GM18517 (cell line): ENCODE measurements around the gene CLEC9A.
"Not testable (repeated sequence)": the region's sequence is repeated elsewhere in the genome, so short reads cannot be mapped to it uniquely, and the experiment has no call there.

Experiments
- ATAC-seq: cut with Tn5 transposase; IDR thresholded peaks from one replicate; pipeline ENCODE4 v1.9.1; 2021; ENCODE audit warnings: mild to moderate bottlenecking, moderate library complexity; ENCODE audit not compliant: unreplicated experiment

Gene CLEC9A

DNA sequence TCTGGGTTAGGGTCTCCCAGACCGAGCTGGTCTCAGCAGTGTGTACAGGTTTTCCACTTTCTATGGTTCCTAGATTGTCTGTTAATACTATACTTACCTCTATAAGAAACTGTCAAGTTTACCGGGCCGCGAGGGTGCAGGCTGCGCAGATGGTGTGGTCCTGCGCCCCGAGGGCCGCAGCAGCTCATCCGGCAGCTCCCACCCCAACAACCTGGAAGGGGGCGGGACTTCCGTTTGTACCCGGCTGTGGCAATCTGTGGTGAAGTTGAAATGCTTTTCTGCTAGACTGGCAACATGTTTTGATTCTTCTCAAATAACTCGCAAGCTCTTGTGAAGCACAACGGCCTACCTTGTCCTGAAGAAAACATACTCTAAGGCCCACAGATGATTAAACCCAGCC, at the start of gene CLEC9A:
CLEC9A (plus strand) TSS at position 237 of the 400 bp plus-strand sequence. CDS start 22,006 bp downstream, outside the sequence.
- ATAC-seq = no peak

DNA sequence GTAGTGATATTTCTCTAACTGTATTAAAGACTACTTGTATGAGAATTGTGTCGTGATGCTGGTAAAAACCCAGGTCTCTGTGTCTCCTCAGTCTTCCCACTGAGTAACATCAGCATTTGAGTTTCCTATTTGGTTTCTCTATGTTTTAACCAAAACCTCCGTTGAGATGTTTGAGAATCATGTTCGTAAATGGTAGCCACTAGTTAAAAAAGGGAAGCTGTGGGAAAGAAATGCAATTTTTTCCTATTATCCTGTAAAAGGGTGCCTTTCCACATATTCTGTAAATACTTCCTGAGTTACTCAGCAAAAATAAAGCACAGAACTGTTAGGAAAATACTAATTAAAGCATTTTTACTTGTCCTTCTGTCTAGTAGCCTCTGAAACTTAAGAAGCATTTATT, 38.6 kb upstream of the CLEC9A start:
- ATAC-seq = no peak

DNA sequence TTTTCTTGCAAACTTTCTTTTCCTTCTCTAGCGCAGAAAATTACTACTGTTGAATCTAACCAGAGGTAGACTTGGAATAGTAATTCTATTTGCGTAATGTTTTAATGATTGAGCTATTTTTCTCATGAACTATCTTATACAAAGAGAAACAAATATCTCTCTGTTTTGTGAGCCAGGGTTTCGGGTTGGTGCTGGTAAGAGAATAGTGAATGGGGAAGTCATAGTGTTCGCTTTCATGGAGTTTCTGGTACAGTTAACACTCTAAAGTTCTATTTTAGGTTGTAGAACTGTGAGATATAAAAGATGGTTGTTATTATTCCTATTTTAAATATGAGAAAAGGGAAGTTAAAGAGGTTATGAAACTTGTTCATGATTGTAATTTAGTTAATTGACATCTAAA, 38.2 kb upstream of the CLEC9A start:
- no peak for ATAC-seq

DNA sequence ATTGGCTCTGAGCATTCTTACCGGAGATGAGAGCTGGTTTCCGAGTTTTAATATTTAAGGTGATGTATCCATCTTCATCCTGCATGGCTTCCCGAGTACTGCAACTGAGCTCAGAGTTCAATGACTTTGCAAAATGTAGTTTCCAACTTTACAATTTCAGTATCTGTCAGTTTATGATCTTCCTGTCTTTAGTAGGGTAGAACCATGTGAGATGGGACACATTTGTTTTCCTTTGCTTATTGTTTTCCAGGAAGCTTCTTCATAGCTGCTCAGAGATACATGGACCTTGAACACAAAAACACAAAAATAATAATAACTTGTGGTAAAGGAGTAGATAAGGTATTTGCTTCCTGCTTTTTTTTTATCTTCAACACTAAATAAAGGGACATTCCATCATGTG, 31.5 kb upstream of the CLEC9A start, which contains the start of gene CLEC1B:
CLEC1B (minus strand) TSS at position 106 of the 400 bp plus-strand sequence; CDS start at position 85, 21 bp downstream.
- ATAC-seq = no peak

DNA sequence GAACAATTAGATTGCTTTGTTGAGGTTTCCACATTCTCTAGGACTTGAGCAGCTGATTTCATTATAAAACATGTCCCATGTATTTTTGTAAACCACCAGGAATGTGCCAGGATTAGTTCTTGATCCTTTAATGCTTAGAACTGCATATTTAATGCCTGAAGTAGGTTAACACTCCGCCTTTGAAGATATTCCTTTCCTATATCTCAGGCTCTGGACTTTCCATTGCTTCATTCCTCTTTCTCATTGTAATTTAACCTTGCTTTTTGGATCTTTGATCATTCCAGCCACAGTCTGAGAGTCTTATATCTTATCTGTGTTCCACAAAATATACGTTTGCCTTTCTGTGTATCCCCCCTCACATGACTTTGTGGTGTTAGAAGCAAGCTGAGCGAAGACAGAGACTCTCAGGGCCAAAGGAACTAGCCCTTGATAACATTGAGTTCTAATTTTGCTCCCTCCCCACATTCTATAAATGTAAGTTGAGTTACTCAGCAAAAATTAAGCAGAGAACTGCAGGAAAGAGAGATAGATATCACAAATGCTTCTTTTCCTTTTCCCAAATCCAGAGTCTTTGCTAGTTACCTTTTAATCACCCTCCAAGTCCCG, 29.2 kb upstream of the CLEC9A start:
- no peak for ATAC-seq

DNA sequence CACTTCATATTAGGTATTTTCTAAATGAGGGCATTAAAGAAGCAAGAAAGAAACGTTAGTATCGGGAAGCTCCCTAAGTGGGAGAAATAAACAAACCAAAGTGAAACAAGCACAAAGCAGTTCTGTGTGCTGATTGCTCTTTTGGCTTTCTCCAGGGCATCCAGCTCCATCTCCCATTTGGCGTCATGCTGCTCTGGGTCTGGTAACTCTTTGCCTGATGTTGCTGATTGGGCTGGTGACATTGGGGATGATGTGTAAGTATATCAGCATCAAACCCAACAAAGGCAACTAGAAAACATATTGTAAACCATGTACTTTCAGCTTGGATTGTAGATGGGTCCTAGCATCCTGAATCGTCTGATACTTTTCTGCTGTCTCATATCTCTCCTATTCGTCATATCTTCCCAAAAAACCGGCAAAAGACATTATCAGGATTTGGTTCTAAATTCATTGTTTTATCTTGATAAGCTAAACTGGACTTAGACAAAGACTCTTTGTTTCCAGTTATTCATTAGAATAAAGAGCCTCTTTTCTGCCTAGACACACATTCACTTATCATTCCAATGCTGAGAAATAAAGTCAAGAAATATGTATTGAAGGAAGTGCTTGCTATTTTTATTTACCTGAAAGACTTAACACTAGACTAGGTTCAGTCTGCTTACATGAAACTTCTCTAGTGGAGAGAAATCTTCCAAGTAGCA, 17.7 kb upstream of the CLEC9A start:
- no peak for ATAC-seq

DNA sequence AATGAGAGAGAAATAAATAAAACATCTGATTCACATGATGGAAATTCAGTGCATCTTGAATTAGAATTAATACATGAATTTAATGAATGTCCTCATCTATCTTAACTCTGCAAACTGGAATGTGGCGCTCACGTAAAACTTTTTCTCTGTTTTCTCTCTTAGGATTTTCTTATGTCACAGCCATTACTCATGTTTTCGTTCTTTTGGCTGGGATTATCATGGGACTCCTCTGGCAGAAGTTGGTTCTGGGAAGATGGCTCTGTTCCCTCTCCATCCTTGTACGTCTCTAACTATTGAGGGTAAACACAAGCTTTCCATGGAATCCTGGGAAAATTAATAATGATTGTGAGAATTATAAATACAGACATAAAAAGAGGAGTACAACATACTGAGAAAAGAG, 15.0 kb upstream of the CLEC9A start:
- no peak for ATAC-seq

DNA sequence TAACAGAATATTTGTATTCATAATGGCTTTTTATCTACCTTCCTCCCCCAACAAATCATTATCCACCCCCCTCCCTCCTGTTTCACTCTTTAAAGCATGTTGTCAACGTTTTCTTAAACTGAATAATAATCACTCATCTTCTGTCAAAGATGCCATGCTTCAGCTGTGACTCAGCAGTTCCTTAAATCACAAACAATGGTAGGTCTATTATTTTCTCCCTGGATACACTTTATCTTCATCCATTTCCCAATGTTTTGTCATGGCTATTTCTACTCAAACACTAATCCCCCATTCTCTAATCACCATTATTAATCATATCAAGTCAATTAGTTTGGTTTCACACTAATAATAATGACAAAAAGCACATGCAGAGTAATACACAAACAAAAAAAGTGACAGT, 13.6 kb upstream of the CLEC9A start:
- no peak for ATAC-seq

DNA sequence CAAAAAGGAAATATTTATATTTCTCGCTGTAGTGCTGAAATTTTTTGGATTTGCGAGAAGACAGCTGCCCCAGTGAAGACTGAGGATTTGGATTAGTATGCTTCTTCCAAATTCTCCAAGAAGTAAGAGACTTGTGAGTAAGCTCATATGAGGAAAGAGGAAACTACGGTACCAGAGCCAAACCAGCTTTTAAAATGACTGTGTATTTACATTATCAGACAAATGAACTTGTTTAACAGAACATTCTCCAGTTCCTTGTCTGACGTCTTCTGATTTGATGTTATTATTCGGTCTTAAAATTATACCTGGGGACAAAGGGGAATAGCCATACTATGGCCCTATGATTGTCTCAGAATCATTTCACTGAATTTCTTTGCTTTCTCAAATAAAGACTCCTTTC, 12.1 kb upstream of the CLEC9A start:
- no peak for ATAC-seq

DNA sequence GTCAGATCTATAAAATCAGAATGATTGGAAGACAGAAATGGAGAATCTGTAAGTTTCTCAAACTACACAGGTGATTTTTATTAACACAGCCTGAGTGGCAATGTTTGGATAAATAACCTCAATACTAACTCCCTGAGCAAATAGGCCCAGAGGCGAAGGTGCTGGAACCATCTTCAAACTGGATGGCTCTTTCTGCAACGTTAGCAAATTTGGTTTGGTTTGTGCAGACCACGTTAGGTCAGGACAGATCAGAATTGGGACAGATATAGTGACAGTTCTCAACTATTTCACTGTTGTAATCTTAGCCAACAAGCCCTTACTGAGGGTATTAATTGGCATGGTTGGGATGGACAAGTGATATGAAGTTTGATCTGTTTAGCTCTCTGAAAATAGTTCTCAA, 9.1 kb upstream of the CLEC9A start:
- ATAC-seq = no peak

DNA sequence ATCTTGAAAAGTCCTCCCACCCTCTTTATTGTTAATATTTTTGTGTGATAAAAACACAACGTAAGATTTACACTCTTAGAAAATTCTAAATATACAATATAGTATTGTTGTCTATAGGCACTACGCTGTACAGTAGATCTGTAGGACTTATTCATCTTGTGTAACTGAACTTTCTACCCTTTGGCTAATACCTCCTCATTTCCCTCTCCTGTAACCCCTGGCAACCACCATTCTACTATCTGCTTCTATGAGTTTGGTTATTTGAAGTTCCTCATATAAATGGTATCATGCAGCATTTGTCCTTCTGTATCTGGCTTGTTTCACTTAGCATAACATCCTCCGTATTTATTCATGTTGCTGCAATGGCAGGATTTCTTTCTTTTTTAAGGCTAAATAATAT, 5.2 kb upstream of the CLEC9A start:
- ATAC-seq = no peak

DNA sequence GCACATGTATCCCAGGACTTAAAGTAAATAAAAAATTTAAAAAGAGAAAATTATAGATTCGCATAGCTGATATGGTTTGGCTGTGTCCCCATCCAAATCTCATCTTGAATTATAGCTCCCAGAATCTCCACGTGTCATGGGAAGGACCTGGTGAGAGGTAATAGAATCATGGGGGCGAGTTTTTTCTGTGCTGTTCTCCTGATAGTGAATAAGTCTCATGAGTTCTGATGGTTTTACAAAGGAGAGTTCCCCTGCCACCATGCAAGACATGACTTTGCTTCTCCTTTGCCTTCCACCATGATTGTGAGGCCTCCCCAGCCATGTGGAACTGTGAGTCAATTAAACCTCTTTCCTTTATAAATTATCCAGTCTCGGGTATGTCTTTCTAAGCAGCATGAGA, 3.8 kb upstream of the CLEC9A start:
- not testable (repeated sequence) for ATAC-seq

DNA sequence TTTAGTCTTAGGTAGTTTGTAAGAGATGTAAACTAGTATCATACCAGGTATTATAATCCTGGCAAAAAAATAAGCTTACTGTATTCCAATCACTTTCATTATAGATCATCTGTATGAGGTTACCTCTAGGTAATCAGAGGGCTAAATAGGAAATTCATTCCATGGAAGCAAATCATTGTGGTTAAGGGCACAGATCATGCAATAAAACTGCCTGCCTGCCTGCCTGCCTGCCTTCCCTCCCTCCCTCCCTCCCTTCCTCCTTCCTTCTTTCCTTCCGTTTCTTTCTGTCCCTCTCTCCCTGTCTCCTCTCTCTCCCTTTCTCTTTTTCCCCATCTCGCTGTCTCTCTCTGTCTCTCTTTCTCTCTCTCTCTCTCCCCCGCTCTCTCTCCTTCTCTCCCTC, 3.2 kb upstream of the CLEC9A start:
- ATAC-seq = no peak

DNA sequence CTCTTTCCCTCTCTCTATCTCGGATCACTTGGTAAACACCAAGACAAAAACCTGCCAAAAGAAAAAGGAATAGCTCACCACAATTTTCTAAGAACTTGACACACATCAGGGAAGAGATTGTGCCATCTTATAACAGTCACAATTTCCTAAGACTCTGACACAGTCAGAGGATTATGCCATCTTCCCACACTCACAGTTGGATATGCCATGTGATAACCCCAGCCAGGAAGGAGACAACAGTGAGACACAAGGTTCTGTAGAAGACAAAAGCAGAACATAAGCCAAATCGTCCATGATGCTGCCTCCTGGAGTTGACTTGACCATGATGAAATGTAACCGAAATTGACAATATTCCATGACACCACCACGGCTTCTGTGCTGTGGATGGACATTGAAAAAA, 2.8 kb upstream of the CLEC9A start:
- ATAC-seq = no peak

DNA sequence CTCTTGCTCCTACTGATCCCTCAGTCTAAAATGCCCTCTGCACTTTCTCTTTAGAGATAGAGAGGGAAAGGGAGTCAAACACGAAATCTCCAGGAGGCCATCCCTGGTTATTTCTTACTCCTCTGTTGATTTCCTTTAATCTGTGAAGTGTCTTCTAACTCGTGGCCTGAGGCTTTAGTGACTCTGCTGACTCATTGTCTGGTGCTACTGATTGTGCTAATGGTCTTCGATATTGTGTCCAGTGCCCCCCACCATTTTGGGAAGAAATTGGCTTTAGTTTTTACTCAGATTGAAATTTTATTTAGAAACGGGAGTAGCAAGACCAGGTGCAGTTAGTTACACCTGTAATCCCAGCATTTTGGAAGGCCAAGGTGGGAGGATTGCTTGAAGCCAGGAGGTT, 839 bp downstream of the CLEC9A start:
- no peak for ATAC-seq

DNA sequence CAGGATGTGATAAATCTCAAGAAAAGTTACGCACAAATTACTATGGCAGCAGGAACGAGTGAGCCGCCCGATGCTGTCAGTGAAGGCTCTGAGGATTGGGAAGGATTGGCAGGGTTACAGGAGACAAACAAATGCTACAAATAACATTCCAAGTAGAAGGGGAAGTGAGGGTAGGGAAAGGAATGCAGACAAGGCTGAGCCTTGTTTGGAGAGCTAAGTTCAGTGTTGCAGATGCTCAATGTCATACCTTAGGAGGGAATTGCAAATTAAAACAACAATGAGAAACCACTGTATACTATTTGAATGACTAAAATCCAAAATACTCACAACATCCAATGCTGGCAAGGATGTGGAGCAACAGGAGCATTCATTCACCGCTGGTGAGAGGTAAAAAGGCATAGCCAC, 1.3 kb downstream of the CLEC9A start:
- no peak for ATAC-seq

DNA sequence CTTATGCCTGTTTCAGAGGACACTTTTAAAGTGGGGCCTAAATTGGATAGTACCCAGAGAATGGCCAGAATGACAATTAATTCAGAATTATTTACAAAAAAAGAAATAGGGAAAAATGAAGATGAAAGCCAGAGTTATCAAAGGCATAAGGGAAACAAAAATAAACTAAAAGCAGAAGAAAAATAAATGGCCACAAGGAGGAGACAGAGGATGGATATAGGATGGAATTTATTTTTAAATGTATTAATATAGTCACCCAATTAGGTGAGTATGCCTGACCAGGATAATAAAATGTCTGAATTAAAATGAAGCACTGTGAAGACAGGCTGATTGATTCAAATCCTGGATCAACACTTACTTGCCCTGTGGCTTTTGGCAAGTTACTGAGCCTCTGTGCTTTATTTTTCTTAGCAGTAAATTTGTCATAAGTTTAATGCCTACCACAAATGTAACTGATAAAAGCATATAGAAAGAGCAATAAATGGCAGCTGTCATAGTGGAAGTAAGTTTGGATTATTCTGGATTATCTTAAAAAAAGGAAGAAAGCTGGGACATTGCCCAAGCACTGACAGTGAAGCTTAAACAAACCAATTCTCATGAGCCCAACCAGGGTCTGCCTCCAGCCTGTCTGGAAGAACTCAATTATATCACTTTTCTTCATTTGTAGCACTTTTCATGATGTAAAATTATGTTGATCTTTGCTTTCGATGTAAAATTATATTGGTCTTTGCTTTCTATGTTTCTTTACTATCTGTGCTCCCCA, 3.5 kb downstream of the CLEC9A start:
- no peak for ATAC-seq

DNA sequence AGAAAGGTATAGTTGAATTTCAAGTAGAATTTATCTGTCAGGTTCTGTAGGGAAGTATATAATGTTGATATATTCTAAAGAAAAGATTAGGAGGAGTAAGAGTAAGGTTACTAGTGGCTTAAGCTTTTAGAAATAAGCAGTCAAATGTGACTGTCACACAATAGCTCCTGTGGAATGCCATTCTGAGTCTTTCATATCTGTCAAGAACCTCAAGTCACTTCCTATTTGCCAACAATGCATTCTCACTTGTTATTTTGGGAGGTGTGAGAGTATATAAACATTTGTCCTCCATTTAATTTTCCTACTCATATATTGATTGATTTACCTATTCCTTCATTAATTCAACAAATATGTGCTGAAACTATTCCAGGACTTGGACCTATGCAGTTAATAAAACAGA, 11.7 kb downstream of the CLEC9A start:
- no peak for ATAC-seq

DNA sequence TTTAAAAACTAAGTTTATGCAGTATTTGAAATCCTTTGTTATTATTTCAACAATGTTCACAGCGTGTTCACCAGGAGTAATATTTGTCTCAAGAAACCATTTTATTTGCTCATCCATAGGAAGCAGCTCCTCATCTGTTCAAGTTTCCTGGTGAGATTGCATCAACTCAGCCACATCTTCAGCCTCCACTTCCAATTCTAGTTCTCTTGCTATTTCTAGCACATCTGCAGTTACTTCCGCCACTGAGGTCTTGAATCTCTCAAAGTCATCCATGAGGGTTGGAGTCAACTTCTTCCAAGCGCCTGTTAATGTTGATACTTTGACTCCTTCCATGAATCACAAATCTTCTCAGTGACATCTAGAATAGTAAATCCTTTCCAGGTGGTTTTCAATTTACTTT, 18.0 kb downstream of the CLEC9A start:
- no peak for ATAC-seq

DNA sequence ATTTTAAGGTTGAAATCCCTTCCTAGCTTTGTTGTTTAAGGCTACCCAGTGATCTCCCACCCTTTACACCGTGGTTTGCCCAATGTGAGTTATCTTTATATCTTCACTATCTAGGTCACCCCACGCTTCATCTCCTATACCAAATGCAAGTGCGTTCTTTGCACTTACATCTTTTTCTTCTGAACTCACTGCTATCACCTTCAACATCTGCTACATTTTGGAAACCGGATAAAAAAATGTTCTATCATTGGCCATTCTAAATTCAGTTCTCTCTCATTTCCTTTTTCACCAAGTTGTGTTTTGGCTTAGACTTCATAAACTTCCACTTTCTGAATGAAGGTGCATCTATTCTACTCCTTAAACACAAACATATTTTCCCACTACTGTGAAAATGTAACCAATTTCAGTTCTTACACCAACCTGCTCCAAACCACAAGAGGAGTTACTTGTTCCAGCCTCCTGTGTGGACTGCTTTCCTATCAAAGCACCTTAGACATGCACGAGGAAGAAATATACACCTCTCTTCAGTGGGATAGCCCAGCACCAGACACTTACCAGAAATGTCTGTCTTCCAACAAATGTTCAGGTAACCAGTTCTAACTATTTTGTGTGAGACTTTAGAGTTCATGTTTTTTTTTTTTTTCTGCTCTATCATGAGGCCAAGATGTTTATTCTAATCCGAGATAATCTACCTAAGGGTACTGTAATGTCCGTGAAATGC, 21.9 kb downstream of the CLEC9A start:
- no peak for ATAC-seq

DNA sequence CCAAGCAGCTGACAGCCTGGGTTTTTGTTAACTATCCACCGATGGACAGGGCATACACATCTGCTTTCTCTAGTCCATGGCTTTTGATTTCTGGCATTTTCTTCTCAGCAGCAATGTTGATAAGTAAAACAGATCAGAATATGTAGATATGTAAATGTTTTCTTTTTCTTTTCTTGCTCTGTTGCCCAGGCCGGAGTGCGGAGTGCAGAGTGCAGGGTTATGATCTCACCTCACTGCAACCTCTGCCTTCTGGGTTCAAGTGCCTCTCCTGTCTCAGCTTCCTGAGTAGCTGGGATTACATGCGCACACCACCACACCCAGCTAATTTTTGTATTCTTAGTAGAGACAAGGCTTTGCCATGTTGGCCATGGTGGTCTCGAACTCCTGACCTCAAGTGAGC, 27.9 kb downstream of the CLEC9A start:
- no peak for ATAC-seq
